HG03139 (cell line): ENCODE measurements around the gene CHMP4B.

Source experiments
- ATAC-seq: cut with Tn5 transposase; IDR thresholded peaks from one replicate; pipeline ENCODE4 v1.9.1; 2021; ENCODE audit not compliant: unreplicated experiment

CHMP4B gene

GRCh38 chr20:33859751-33860150 is 48.6 kb downstream of the CHMP4B start:
- ATAC-seq, result no peak

- ATAC-seq, result no peak
These were observed 50.3 kb downstream of the CHMP4B start for GRCh38 chr20:33861458-33861857.

- no peak for ATAC-seq
These were observed 51.7 kb downstream of the CHMP4B start for GRCh38 chr20:33862709-33863403.

- ATAC-seq, result no peak
These were observed 52.5 kb downstream of the CHMP4B start for GRCh38 chr20:33863440-33864323.

GRCh38 chr20:33864324-33864963 is 53.3 kb downstream of the CHMP4B start:
- ATAC-seq, result no peak

GRCh38 chr20:33865761-33866370 is 54.7 kb downstream of the CHMP4B start:
- no peak for ATAC-seq

- no peak for ATAC-seq
These were observed 55.4 kb downstream of the CHMP4B start for GRCh38 chr20:33866398-33867100.

GRCh38 chr20:33868042-33868441 is 56.9 kb downstream of the CHMP4B start:
- no peak for ATAC-seq

- no peak for ATAC-seq
These were observed 57.4 kb downstream of the CHMP4B start for GRCh38 chr20:33868595-33868994.

GRCh38 chr20:33869283-33869682 is 58.1 kb downstream of the CHMP4B start:
- no peak for ATAC-seq

GRCh38 chr20:33871362-33871761 is 60.2 kb downstream of the CHMP4B start:
- no peak for ATAC-seq

GRCh38 chr20:33874129-33874528 is 63.0 kb downstream of the CHMP4B start:
- no peak for ATAC-seq

GRCh38 chr20:33875055-33875454 is 63.9 kb downstream of the CHMP4B start:
- no peak for ATAC-seq

GRCh38 chr20:33875534-33876026 is 64.4 kb downstream of the CHMP4B start:
- no peak for ATAC-seq

GRCh38 chr20:33878583-33878982 is 67.4 kb downstream of the CHMP4B start:
- no peak for ATAC-seq

- ATAC-seq, result no peak
These were observed 69.2 kb downstream of the CHMP4B start for GRCh38 chr20:33880396-33880795.

GRCh38 chr20:33881989-33882388 is 70.8 kb downstream of the CHMP4B start:
- no peak for ATAC-seq

GRCh38 chr20:33882481-33882880 is 71.3 kb downstream of the CHMP4B start:
- ATAC-seq, result no peak

GRCh38 chr20:33883164-33883563 is 72.0 kb downstream of the CHMP4B start:
- ATAC-seq, result peak; percentile 80

GRCh38 chr20:33884633-33885032 is 73.5 kb downstream of the CHMP4B start:
- no peak for ATAC-seq

GRCh38 chr20:33889312-33889711 is 78.2 kb downstream of the CHMP4B start:
- no peak for ATAC-seq
